GM12865 (cell line): Measurements from ENCODE around the gene DKK3.

Source experiments
- DNase-seq: peaks from one replicate; pipeline ENCODE4 v3.0.0; 2010; ENCODE audit warnings: low read depth
- H3K4me3 ChIP-seq: 2 replicates; pipeline ENCODE4 v1.5.1; 2011; ENCODE audit warnings: mild to moderate bottlenecking, low read depth, low read length, control low read depth
- TF ChIP-seq, protein P1 (sequence below): IDR thresholded peaks from 2 replicates; pipeline ENCODE4 v1.5.1; 2011; ENCODE audit warnings: low read length, control low read depth, low read depth, inconsistent platforms; ENCODE audit not compliant: insufficient read depth; ENCODE audit errors: missing control alignments

The DKK3 gene

DNA sequence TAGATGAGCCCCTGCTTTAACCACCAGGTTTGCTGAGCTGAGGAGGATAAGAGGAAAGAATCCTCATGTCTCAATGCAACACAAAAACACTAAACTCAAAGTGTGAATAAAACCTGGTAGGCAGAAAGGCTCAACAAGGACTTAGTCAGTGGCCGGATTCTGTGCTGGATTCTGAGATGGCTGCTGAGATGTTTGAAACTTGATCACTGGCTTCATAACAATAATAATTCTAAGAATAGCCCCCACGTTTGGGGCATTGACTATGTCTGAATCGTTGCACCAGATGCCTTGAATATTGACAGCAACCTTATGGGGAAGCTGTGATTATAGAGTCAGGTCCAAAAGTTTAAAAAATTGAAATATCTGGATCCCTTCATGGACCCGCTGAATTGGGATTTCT, 4.6 kb downstream of the DKK3 start:
- TF ChIP-seq, protein P1, sequence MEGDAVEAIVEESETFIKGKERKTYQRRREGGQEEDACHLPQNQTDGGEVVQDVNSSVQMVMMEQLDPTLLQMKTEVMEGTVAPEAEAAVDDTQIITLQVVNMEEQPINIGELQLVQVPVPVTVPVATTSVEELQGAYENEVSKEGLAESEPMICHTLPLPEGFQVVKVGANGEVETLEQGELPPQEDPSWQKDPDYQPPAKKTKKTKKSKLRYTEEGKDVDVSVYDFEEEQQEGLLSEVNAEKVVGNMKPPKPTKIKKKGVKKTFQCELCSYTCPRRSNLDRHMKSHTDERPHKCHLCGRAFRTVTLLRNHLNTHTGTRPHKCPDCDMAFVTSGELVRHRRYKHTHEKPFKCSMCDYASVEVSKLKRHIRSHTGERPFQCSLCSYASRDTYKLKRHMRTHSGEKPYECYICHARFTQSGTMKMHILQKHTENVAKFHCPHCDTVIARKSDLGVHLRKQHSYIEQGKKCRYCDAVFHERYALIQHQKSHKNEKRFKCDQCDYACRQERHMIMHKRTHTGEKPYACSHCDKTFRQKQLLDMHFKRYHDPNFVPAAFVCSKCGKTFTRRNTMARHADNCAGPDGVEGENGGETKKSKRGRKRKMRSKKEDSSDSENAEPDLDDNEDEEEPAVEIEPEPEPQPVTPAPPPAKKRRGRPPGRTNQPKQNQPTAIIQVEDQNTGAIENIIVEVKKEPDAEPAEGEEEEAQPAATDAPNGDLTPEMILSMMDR: no peak
- H3K4me3 ChIP-seq: no peak overlapping the region
- no peak for DNase-seq

DNA sequence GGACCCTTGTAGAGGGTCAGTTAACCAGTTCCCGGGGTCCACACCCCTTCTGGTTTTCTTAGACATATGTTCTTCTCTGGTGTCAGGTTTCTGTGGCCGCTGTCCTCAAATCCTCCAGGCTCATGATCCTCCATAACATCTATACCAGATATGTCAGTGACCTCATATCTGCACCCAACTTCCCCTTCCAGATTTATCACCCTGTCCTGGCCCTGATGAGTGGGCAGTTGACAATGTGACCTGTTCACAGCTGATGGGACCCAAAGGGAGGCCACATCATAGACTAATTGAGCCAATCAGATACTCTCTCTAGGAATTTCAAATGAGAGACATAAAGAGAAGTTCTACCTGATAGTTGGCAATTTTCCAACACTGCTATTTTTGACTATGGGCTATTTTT, 5.1 kb downstream of the DKK3 start:
- TF ChIP-seq, protein P1: no peak
- no peak for DNase-seq

DNA sequence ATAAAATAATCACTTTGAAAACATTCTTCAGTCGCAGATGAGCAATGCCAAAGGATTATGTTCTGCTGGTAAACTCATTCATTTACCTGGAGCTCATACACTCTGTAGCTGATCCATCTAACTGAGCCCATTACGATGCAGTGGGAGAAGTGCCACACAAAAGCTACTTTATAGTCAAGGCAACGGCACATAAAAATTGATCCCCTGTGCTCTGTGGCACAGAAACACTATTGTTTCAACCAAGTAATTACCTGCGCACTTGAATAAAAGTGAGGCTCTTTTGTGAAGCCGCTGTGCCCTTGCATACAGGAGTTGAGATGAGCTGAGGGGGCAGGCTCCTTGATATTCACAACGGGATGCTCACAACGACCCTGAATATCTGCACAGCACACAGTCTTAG, 7.2 kb downstream of the DKK3 start:
- DNase-seq: no peak
- no peak overlapping the region for H3K4me3 ChIP-seq
- TF ChIP-seq, protein P1: no peak

More for the DNA sequence above, 5.1 kb downstream of the DKK3 start:
- no peak overlapping the region for H3K4me3 ChIP-seq

DNA sequence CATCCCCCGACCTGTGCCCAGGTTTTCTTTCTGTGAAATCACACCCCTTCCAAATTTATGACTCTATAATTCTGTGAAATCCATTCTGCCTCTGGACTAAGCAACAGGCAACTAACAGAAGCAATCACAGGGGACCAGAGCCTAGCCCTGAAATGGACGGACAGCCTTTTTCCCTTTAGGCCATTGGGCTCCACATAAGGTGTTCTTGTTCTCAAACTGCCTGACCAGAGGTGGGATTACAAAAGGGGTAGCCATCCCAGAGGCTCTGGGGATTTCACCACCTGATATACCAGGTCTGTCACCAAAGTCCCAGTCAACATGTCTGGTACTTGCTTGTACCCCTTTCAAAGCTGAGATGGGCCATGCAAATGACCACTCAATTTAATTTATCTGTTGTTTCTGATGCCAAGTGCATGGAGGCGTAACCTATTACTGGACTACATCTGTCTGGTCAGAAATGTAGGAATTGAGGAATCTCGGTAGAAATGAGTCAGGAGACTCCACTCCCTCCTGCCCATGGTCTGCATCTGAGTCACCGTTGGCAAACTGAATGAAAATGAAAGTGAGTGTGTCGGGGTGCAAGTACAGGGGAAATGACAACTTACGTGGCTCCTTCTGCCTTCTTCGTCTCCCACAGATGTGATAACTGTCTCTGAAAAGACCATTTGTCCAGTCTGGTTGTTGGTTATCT, 10.2 kb downstream of the DKK3 start:
- no peak overlapping the region for H3K4me3 ChIP-seq
- TF ChIP-seq, protein P1: no peak
- peak; percentile 40 for DNase-seq

DNA sequence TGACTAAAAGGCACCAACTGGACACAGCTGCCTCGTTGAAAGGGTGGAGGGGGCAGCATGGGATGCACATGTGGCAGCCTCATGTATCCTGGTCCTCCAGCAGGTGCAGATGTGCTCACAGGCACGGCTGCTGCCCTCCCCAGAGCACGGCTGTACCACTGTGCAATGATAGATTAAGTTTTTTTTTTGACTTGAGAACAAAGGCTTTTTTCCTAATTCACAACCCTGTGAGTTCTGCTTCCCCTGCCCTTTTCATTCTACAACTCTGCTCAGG, 11.4 kb downstream of the DKK3 start:
- no peak overlapping the region for H3K4me3 ChIP-seq
- DNase-seq: no peak
- TF ChIP-seq, protein P1: no peak

DNA sequence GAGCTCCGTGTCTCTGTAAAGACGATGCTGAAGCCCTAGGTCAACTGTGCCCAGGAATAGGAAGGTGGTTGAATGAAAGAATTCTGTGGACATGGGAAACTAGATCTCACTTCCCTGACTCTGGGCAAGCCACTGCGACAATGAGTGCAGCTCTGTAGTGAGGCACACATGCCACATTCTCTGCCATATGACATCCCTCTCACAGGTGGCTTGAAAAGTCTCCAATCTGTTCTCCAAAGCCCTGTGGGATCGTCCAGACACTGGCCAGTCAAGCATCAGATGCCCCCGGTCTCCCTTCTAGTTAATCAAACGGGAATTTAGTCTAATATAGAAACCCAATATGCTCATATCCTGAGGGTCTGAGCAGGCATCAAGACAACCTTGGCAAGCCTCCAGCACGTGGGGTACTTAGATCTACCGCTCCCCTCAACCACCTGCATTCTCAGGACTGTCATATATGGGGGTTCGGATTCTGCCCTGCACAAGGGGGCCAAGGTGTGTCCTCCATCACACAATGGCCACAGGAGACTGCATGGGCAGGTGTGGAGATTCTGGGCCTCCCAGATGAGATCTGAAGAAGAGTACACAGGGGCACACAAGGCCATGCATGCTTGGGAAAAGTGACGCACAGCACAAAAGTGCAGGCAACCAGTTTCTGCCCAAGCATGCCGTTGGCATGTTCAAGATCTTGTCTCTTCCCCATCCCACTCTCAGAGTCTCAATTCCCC, 11.9 kb downstream of the DKK3 start:
- DNase-seq: no peak
- TF ChIP-seq, protein P1: no peak
- H3K4me3 ChIP-seq: no peak overlapping the region

DNA sequence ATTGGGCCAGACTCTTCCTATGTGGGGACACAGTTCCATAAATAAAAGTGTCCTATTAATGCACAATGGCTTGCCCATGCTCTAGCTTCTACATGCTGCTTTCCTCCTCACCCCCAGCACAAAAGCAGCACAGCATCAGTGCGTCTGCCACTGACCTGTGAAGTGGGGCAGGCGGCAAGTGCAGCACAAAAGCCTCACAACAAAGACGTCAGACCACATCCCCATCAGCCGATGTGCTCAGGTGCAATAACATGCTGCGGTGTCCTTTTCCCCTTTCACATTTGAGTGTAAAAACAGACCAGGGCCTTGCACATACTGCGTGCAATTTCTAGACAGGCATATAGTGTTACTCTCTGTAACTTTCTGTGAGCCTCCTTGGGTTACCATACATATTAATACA, 12.8 kb downstream of the DKK3 start:
- H3K4me3 ChIP-seq: no peak overlapping the region
- DNase-seq: no peak
- TF ChIP-seq, protein P1: no peak
